ENCODE results near the gene TLCD5. TPM values are rescaled to one million over a fixed set of nuclear protein-coding genes. Genes with fewer than 3 reads are reported as not detected.

Gene TLCD5
- total RNA-seq, 4 donors from 2014 or later: 0.23 to 3.2 (median 0.43) TPM

DNA sequence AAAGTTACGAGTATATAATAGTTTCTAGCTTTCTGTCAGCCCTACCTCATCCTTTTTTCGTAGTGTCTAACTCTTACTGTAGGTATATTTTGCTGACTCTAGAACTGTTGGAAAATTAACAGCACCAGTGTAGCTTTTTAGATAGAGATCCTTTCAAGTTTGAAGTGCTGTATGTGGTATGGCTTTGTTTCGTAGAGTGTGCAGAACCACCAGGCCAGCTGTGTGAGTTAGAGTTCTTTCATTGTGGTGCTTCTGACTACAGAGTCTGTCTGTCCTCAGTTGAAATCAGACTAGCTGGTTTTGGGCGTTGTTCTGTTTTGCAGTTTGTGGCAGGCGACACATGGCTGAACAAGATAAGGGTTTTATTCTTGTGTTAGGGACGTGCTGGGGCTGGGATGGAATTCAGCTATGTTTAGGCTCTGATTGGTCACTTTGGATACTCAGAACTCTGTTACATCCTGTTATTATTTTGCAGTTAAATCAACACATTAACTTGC is 14.3 kb downstream of the TLCD5 start:
- WGBS, 2 donors: 10 to 12% methylated on average over 6 of the region's 6 CpGs
- TF ChIP-seq, protein P1, sequence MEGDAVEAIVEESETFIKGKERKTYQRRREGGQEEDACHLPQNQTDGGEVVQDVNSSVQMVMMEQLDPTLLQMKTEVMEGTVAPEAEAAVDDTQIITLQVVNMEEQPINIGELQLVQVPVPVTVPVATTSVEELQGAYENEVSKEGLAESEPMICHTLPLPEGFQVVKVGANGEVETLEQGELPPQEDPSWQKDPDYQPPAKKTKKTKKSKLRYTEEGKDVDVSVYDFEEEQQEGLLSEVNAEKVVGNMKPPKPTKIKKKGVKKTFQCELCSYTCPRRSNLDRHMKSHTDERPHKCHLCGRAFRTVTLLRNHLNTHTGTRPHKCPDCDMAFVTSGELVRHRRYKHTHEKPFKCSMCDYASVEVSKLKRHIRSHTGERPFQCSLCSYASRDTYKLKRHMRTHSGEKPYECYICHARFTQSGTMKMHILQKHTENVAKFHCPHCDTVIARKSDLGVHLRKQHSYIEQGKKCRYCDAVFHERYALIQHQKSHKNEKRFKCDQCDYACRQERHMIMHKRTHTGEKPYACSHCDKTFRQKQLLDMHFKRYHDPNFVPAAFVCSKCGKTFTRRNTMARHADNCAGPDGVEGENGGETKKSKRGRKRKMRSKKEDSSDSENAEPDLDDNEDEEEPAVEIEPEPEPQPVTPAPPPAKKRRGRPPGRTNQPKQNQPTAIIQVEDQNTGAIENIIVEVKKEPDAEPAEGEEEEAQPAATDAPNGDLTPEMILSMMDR (IDR thresholded peaks at IDR 0.05): no peak
- peak in 1 of 4 donors; percentile 21 for TF ChIP-seq POLR2A (IDR thresholded peaks at IDR 0.05)
- no peaks in the 10 kb centered on the region for H3K9me3 ChIP-seq
- H3K27me3 ChIP-seq: no peaks in the 10 kb centered on the region
- H3K36me3 ChIP-seq: no peaks in the 10 kb centered on the region
- peak overlapping the region; percentile 60 to 99 (median 88) for H3K27ac ChIP-seq
- no peak for DNase-seq
- H3K4me1 ChIP-seq: peaks cover 13 to 84% (median 41%) of the 10 kb centered on the region in 3 donors
- H3K4me3 ChIP-seq: peak overlapping the region; percentile 68 to 99 (median 96)
- intact Hi-C loops (cut with DNase I): no loop called here

GRCh38 chr11:120340529-120340928 is 15.4 kb downstream of the TLCD5 start:
- TF ChIP-seq, protein P1 (IDR thresholded peaks at IDR 0.05): no peak
- no peak for TF ChIP-seq POLR2A (IDR thresholded peaks at IDR 0.05)

DNA sequence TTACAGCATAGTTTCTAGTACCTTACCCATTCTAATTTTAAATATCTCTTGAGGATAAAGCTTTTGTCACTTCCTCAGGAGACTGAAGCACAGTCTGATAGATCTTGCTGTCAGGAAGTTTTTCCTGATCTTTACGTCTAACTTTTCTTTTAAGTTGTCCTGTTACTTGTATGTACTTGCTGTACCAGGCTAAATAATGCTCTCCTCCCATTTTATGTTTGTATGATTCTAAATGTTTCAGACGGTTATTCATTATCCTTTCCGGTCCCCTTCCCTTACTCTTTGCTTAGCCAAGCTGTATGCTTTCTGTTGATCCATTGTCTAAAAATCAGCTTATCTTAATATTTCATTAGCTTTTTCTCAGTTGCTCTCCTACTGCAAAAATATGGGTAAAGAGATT is 17.1 kb downstream of the TLCD5 start:
- peaks cover 10 to 99% (median 62%) of the 10 kb centered on the region in 3 donors for H3K4me1 ChIP-seq
- intact Hi-C loops (cut with DNase I): loop anchor here (10.0 kb wide), 1 partner anchor 73 kb away; no protein-coding TSS in a partner anchor
- peak overlapping the region in 2 of 4 donors; percentile 0 to 97 for H3K27ac ChIP-seq
- no peaks in the 10 kb centered on the region for H3K9me3 ChIP-seq
- TF ChIP-seq POLR2A (IDR thresholded peaks at IDR 0.05): no peak
- no peak for DNase-seq
- 27 to 45% methylated on average over 3 of the region's 3 CpGs for WGBS, 2 donors
- no peaks in the 10 kb centered on the region for H3K36me3 ChIP-seq
- H3K27me3 ChIP-seq: no peaks in the 10 kb centered on the region
- no peak overlapping the region for H3K4me3 ChIP-seq

More at GRCh38 chr11:120340529-120340928, 15.4 kb downstream of the TLCD5 start:
- peak overlapping the region in 3 of 4 donors; percentile 60 to 99 (median 97) for H3K27ac ChIP-seq
- intact Hi-C loops (cut with DNase I): loop anchor here (10.0 kb wide), 1 partner anchor 74 kb away; no protein-coding TSS in a partner anchor
- no peaks in the 10 kb centered on the region for H3K9me3 ChIP-seq
- 17 to 19% methylated on average over 2 of the region's 2 CpGs for WGBS, 2 donors
- no peak for DNase-seq
- no peaks in the 10 kb centered on the region for H3K36me3 ChIP-seq
- peak overlapping the region in 3 of 4 donors; percentile 68 to 99 (median 98) for H3K4me3 ChIP-seq
- no peaks in the 10 kb centered on the region for H3K27me3 ChIP-seq
- peaks cover 10 to 84% (median 51%) of the 10 kb centered on the region in 3 donors for H3K4me1 ChIP-seq

DNA sequence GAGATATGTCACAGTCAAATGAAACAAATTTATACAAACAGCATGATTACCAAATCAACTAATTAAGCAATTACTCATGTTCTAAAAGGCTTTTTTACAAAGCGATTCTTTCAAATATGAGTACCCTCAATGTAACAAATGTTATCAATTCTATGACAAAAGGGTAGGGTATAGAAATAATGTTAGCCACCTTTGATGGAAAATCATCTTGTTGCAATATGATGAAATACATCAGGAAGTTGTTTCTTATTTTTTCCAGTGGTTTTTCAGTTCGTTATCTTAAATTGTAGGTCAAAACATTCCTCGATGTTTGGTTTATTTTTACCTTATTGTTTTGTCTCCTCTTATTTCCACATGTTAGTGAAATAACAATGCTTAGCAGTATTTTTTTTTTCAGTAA is 17.6 kb downstream of the TLCD5 start:
- 68 to 76% methylated on average over 3 of the region's 3 CpGs for WGBS, 2 donors
- intact Hi-C loops (cut with DNase I): loop anchor here (10.0 kb wide), 1 partner anchor 72 kb away; no protein-coding TSS in a partner anchor
- Histone ChIP-seq H3K27ac (peak overlapping the region in 2 of 4 donors; percentile 0 to 97), H3K27me3 (no peaks in the 10 kb centered on the region), H3K9me3 (no peaks in the 10 kb centered on the region), H3K36me3 (no peaks in the 10 kb centered on the region), H3K4me1 (peaks cover 10 to 100% (median 62%) of the 10 kb centered on the region in 3 donors), H3K4me3 (no peak overlapping the region)
- no peak for TF ChIP-seq POLR2A (IDR thresholded peaks at IDR 0.05)
- TF ChIP-seq, protein P1 (IDR thresholded peaks at IDR 0.05): no peak
- DNase-seq: no peak

DNA sequence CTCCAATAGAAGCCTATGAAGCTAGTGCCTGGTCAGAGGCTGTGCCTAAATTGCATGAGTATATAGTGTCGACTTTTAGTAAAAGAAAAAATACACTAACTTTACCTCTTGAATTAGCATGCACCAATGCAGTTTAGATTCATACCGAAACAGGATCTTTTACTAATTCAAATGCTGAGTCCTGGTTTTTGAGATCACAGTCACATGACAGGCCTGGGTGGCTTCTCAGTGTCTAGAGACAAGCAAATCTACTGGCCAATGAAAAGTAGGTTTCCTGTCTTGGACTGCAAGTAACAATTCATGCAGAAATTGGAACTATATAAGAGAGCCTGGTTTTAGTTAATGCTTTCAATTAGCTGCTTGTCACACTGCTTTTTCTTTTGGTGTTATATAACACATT is 18.3 kb downstream of the TLCD5 start:
- no peaks in the 10 kb centered on the region for H3K36me3 ChIP-seq
- H3K27me3 ChIP-seq: no peaks in the 10 kb centered on the region
- peak overlapping the region in 1 of 4 donors; percentile 34 for H3K27ac ChIP-seq
- no peak overlapping the region for H3K4me3 ChIP-seq
- DNase-seq: no peak
- intact Hi-C loops (cut with DNase I): loop anchor here (10.0 kb wide), 1 partner anchor 71 kb away; no protein-coding TSS in a partner anchor
- H3K4me1 ChIP-seq: peaks cover 8 to 100% (median 62%) of the 10 kb centered on the region in 3 donors
- no peaks in the 10 kb centered on the region for H3K9me3 ChIP-seq
- WGBS, 2 donors: 53 to 63% methylated on average over 2 of the region's 2 CpGs
- no peak for TF ChIP-seq POLR2A (IDR thresholded peaks at IDR 0.05)
- TF ChIP-seq, protein P1 (IDR thresholded peaks at IDR 0.05): no peak
